Trophoblast cell (in vitro differentiated cells and primary cell): Measurements from ENCODE around the gene AFAP1L1.

Experiments
- DNase-seq, 2 donors: peaks; one replicate each; pipeline ENCODE4 v3.0.0-alpha.2; 2016
- H2AFZ ChIP-seq: 2 replicates; pipeline ENCODE4 v1.6.1; 2013; ENCODE audit warnings: low read length, moderate library complexity, mild to moderate bottlenecking; ENCODE audit not compliant: insufficient read depth, poor library complexity
- H2AK5ac ChIP-seq: 2 replicates; pipeline ENCODE4 v1.6.1; 2013; ENCODE audit warnings: mild to moderate bottlenecking, low read length
- H2BK120ac ChIP-seq: 2 replicates; pipeline ENCODE4 v1.6.1; 2013; ENCODE audit warnings: low read length, mild to moderate bottlenecking, moderate library complexity; ENCODE audit not compliant: insufficient read depth, poor library complexity
- H2BK12ac ChIP-seq: 2 replicates; pipeline ENCODE4 v1.6.1; 2013; ENCODE audit warnings: mild to moderate bottlenecking, low read length, moderate library complexity
- H2BK5ac ChIP-seq: 2 replicates; pipeline ENCODE4 v1.6.1; 2013; ENCODE audit warnings: low read length, low read depth, moderate library complexity, mild to moderate bottlenecking; ENCODE audit not compliant: poor library complexity
- H3K14ac ChIP-seq: 2 replicates; pipeline ENCODE4 v1.6.1; 2013; ENCODE audit warnings: mild to moderate bottlenecking, low read length
- H3K18ac ChIP-seq: 2 replicates; pipeline ENCODE4 v1.6.1; 2013; ENCODE audit warnings: mild to moderate bottlenecking, low read length
- H3K23ac ChIP-seq: 2 replicates; pipeline ENCODE4 v1.6.1; 2013; ENCODE audit warnings: low read length
- H3K27ac ChIP-seq: 2 replicates; pipeline ENCODE4 v1.5.1; 2013; ENCODE audit warnings: low read depth, mild to moderate bottlenecking, inconsistent platforms, low read length, moderate library complexity
- H3K27me3 ChIP-seq: 2 replicates; pipeline ENCODE4 v1.6.1; 2013; ENCODE audit warnings: inconsistent platforms, mild to moderate bottlenecking, low read length, moderate library complexity; ENCODE audit not compliant: insufficient read depth
- H3K36me3 ChIP-seq, 2 experiments: 1 replicate in 1 of 2; 2 replicates in 1 of 2; pipeline ENCODE4 v1.6.1; 2013; ENCODE audit warnings: low read length in 2 of 2, mild to moderate bottlenecking in 2 of 2, moderate library complexity in 1 of 2; ENCODE audit not compliant: insufficient read depth in 2 of 2, control insufficient read depth in 1 of 2
- H3K4ac ChIP-seq: 2 replicates; pipeline ENCODE4 v1.6.1; 2013; ENCODE audit warnings: low read depth, mild to moderate bottlenecking, low read length, moderate library complexity
- H3K4me1 ChIP-seq, 2 experiments: 1 replicate in 1 of 2; 2 replicates in 1 of 2; pipeline ENCODE4 v1.6.1; 2013; ENCODE audit warnings: low read length in 2 of 2, mild to moderate bottlenecking in 2 of 2, moderate library complexity in 1 of 2; ENCODE audit not compliant: insufficient read depth in 2 of 2, control insufficient read depth in 1 of 2
- H3K4me2 ChIP-seq: 2 replicates; pipeline ENCODE4 v1.6.1; 2013; ENCODE audit warnings: inconsistent platforms, mild to moderate bottlenecking, low read length, moderate library complexity
- H3K4me3 ChIP-seq: 2 replicates; pipeline ENCODE4 v1.5.1; 2013; ENCODE audit warnings: mild to moderate bottlenecking, low read depth, low read length, inconsistent platforms
- H3K79me1 ChIP-seq: one replicate; pipeline ENCODE4 v1.6.1; 2013; ENCODE audit warnings: low read length
- H3K79me2 ChIP-seq: 2 replicates; pipeline ENCODE4 v1.6.1; 2013; ENCODE audit warnings: low read length, mild to moderate bottlenecking; ENCODE audit not compliant: control insufficient read depth, insufficient read depth, poor library complexity
- H3K9ac ChIP-seq: 2 replicates; pipeline ENCODE4 v1.6.1; 2013; ENCODE audit warnings: mild to moderate bottlenecking, low read length
- H3K9me3 ChIP-seq: 2 replicates; pipeline ENCODE4 v1.6.1; 2013; ENCODE audit warnings: low read depth, mild to moderate bottlenecking, control low read depth, inconsistent platforms, low read length; ENCODE audit not compliant: insufficient read depth
- H4K12ac ChIP-seq: 2 replicates; pipeline ENCODE4 v1.6.1; 2013; ENCODE audit warnings: low read depth, mild to moderate bottlenecking, low read length, moderate library complexity
- H4K8ac ChIP-seq: 2 replicates; pipeline ENCODE4 v1.6.1; 2013; ENCODE audit warnings: low read depth, mild to moderate bottlenecking, low read length, moderate library complexity
- H4K91ac ChIP-seq: one replicate; pipeline ENCODE4 v1.6.1; 2013; ENCODE audit warnings: low read depth, mild to moderate bottlenecking, low read length, moderate library complexity
- WGBS: extraction: QIAGEN DNeasy Blood & Tissue Kit; methylation state at CpG from one replicate; pipeline ENCODE4 v1.1.7; 2013; ENCODE audit warnings: missing lambda C conversion rate; ENCODE audit not compliant: insufficient read length, insufficient coverage; ENCODE audit errors: extremely low coverage; 5-methylcytosine and 5-hydroxymethylcytosine counted together

The AFAP1L1 gene

GRCh38 chr5:149367249-149367971 is 95.8 kb downstream of the AFAP1L1 start:
- no peaks in the 10 kb centered on the region for H3K79me1 ChIP-seq
- H2BK5ac ChIP-seq = no peak overlapping the region
- H3K23ac ChIP-seq = no peak overlapping the region
- no peaks in the 10 kb centered on the region for H3K36me3 ChIP-seq
- no peak overlapping the region for H3K9ac ChIP-seq
- no peak overlapping the region for H3K18ac ChIP-seq
- H4K8ac ChIP-seq = no peak overlapping the region
- H4K12ac ChIP-seq = no peak overlapping the region
- no peak overlapping the region for H3K4me2 ChIP-seq
- H2BK12ac ChIP-seq = no peak overlapping the region
- H3K79me2 ChIP-seq = no peaks in the 10 kb centered on the region
- no peak overlapping the region for H4K91ac ChIP-seq
- no peaks in the 10 kb centered on the region for H3K27me3 ChIP-seq
- no CpG with 5 or more reads among the region's 14 CpGs for WGBS
- no peak overlapping the region for H3K14ac ChIP-seq
- DNase-seq = peak; percentile 48 to 78
- H3K4me1 ChIP-seq = peaks cover 3 to 5% of the 10 kb centered on the region in 2 experiments
- no peak overlapping the region for H2AFZ ChIP-seq
- H3K4me3 ChIP-seq = no peak overlapping the region
- H2AK5ac ChIP-seq = no peak overlapping the region
- H2BK120ac ChIP-seq = no peak overlapping the region
- H3K27ac ChIP-seq = no peak overlapping the region
- no peak overlapping the region for H3K4ac ChIP-seq
- H3K9me3 ChIP-seq = no peaks in the 10 kb centered on the region

- Histone ChIP-seq H2BK120ac (no peak overlapping the region), H3K79me2 (no peaks in the 10 kb centered on the region), H3K4me1 (peaks cover 3 to 5% of the 10 kb centered on the region in 2 experiments), H3K14ac (no peak overlapping the region), H4K8ac (no peak overlapping the region), H3K18ac (no peak overlapping the region), H3K23ac (no peak overlapping the region), H3K4me3 (no peak overlapping the region), H3K9ac (no peak overlapping the region), H3K9me3 (no peaks in the 10 kb centered on the region), H4K12ac (no peak overlapping the region), H3K36me3 (no peaks in the 10 kb centered on the region), H2AK5ac (no peak overlapping the region), H2BK12ac (no peak overlapping the region), H3K27me3 (no peaks in the 10 kb centered on the region), H3K4me2 (no peak overlapping the region), H4K91ac (no peak overlapping the region), H3K27ac (no peak overlapping the region), H2BK5ac (no peak overlapping the region), H3K79me1 (no peaks in the 10 kb centered on the region), H2AFZ (no peak overlapping the region), H3K4ac (no peak overlapping the region)
- peak in 1 of 2 donors; percentile 24 for DNase-seq
- WGBS = no CpG with 5 or more reads among the region's 22 CpGs
These were observed 96.5 kb downstream of the AFAP1L1 start for GRCh38 chr5:149367972-149368645.

GRCh38 chr5:149370878-149371277 is 99.2 kb downstream of the AFAP1L1 start:
- Histone ChIP-seq H4K91ac (no peak overlapping the region), H2BK5ac (no peak overlapping the region), H3K4me1 (peaks cover 3 to 5% of the 10 kb centered on the region in 2 experiments), H2AFZ (no peak overlapping the region), H2AK5ac (no peak overlapping the region), H3K27me3 (no peaks in the 10 kb centered on the region), H3K23ac (no peak overlapping the region), H3K14ac (no peak overlapping the region), H3K4me3 (no peak overlapping the region), H3K27ac (no peak overlapping the region), H3K79me2 (no peaks in the 10 kb centered on the region), H3K4me2 (no peak overlapping the region), H3K18ac (no peak overlapping the region), H3K4ac (no peak overlapping the region), H3K79me1 (no peaks in the 10 kb centered on the region), H3K9me3 (no peaks in the 10 kb centered on the region), H4K8ac (no peak overlapping the region), H2BK120ac (no peak overlapping the region), H3K36me3 (no peaks in the 10 kb centered on the region), H4K12ac (no peak overlapping the region), H2BK12ac (no peak overlapping the region), H3K9ac (no peak overlapping the region)
- no peak for DNase-seq
- WGBS = no CpG with 5 or more reads among the region's 2 CpGs

GRCh38 chr5:149371296-149371962 is 99.8 kb downstream of the AFAP1L1 start:
- WGBS = no CpG with 5 or more reads among the region's 12 CpGs
- no peak overlapping the region for H3K9ac ChIP-seq
- H2BK12ac ChIP-seq = no peak overlapping the region
- H3K4ac ChIP-seq = no peak overlapping the region
- no peaks in the 10 kb centered on the region for H3K9me3 ChIP-seq
- no peak overlapping the region for H3K14ac ChIP-seq
- H3K36me3 ChIP-seq = no peaks in the 10 kb centered on the region
- no peak overlapping the region for H4K12ac ChIP-seq
- H3K4me3 ChIP-seq = no peak overlapping the region
- H2AK5ac ChIP-seq = no peak overlapping the region
- peak; percentile 67 to 83 for DNase-seq
- H2BK5ac ChIP-seq = no peak overlapping the region
- no peak overlapping the region for H4K8ac ChIP-seq
- no peak overlapping the region for H2AFZ ChIP-seq
- no peak overlapping the region for H2BK120ac ChIP-seq
- H3K23ac ChIP-seq = no peak overlapping the region
- H4K91ac ChIP-seq = no peak overlapping the region
- no peak overlapping the region for H3K4me2 ChIP-seq
- no peak overlapping the region for H3K18ac ChIP-seq
- peaks cover 3 to 5% of the 10 kb centered on the region in 2 experiments for H3K4me1 ChIP-seq
- no peaks in the 10 kb centered on the region for H3K79me1 ChIP-seq
- no peaks in the 10 kb centered on the region for H3K27me3 ChIP-seq
- no peak overlapping the region for H3K27ac ChIP-seq
- no peaks in the 10 kb centered on the region for H3K79me2 ChIP-seq
